Effector memory CD4-positive, alpha-beta T cell (primary cell): ENCODE results near the gene BRD3.

Experiments used
- DNase-seq, 3 donors: peaks; one replicate each; pipeline ENCODE4 v3.0.0-alpha.2; 2020
- H3K27ac ChIP-seq: 2 replicates; pipeline ENCODE4 v1.7.0; 2013; ENCODE audit warnings: mild to moderate bottlenecking, low read length, moderate library complexity; ENCODE audit not compliant: insufficient read depth, poor library complexity, severe bottlenecking
- H3K27me3 ChIP-seq: replicated peaks from 2 replicates; pipeline ENCODE4 v1.7.0; 2013; ENCODE audit warnings: mild to moderate bottlenecking, low read length; ENCODE audit not compliant: insufficient read depth, control insufficient read depth, poor library complexity, severe bottlenecking
- H3K36me3 ChIP-seq: 2 replicates; pipeline ENCODE4 v1.7.0; 2013; ENCODE audit warnings: mild to moderate bottlenecking, low read length, moderate library complexity; ENCODE audit not compliant: control insufficient read depth, insufficient read depth
- H3K4me1 ChIP-seq: 2 replicates; pipeline ENCODE4 v1.7.0; 2013; ENCODE audit warnings: low read length, mild to moderate bottlenecking; ENCODE audit not compliant: control insufficient read depth, insufficient read depth, poor library complexity, severe bottlenecking
- H3K4me3 ChIP-seq: 2 replicates; pipeline ENCODE4 v1.7.0; 2013; ENCODE audit warnings: low read length, low read depth, mild to moderate bottlenecking; ENCODE audit not compliant: insufficient read depth, poor library complexity, severe bottlenecking
- H3K9me3 ChIP-seq: 2 replicates; pipeline ENCODE4 v1.7.0; 2013; ENCODE audit warnings: mild to moderate bottlenecking, low read length, moderate library complexity; ENCODE audit not compliant: control insufficient read depth

Gene BRD3

DNA sequence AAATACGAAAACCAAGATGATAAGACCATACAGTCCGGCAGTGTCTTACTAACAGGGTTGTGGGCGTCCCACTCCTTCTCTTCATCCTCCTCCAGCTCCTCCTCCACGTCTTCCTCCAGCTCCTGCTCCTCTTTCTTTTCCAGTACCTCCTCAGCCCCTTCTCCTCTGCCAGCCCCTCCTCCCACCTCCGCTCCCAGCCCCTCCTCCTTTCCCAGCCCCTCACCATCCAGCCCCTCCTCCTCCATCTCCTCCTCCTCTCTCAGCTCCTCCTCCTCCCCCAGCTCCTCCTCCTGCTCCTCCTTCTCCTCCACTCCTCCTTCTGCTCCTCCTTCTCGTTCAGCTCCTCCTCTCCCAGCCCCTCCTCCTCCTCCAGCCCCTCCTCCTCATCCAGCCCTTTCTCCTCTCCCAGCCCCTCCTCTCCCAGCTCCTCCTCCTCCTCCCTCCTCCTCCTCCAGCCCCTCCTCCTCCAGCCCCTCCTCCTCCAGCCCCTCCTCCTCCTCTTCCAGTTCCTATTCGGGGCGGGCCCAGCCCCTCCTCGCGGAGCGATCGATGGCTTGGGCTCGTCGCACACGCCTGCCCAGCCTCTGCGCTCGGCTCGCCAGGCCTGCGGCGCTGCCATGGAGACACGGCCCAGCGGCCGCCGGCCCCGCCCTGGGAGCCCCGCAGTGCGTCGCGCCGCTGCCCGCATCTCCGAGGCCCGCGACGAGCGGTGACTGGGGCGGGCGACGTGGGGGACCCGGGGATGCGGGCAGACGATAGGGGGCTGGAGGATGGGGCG, 42.8 kb downstream of the BRD3 start, which contains the start of gene BRD3OS:
TSS of gene BRD3OS (plus strand) at position 654 of the 778 bp plus-strand sequence. CDS start 1,267 bp downstream, outside the sequence.
- no peaks in the 10 kb centered on the region for H3K27me3 ChIP-seq
- peaks cover 7% of the 10 kb centered on the region for H3K4me1 ChIP-seq
- DNase-seq, result peak; percentile 83 to 89 (median 87)
- peaks cover 7% of the 10 kb centered on the region for H3K36me3 ChIP-seq
- peak within 1 kb of the TSS; percentile 68 for H3K27ac ChIP-seq
- H3K9me3 ChIP-seq, result no peaks in the 10 kb centered on the region
- H3K4me3 ChIP-seq, result peak within 1 kb of the TSS; percentile 63

DNA sequence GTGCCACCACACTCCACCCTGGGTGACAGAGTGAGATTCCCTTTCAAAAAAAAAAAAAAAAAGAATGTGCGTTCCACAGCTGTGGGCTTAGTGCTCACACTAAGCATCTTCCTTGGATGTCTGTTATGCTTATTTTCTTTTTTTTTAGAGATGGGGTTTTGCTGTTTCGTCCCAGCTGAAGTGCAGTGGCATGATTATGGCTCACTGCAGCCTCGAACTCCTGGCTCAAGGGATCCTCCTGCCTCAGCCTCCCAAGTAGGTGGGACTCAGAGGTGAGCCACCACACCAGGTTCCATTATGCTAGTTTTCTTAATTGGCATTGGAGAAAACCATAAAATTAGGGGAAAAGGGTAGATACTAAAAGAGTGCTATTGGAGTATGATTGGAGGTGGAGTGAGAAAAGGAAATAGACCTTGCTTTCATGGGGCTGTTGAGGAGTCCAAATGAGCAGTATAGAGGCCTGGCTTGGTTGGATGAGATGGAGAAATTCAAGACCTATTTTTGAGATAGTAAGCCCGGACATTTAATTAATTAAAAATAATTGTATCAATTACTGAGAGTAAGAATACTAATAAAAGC, 43.5 kb downstream of the BRD3 start:
- no peak for DNase-seq
- H3K27ac ChIP-seq, result no peak overlapping the region
- no peak overlapping the region for H3K4me3 ChIP-seq

DNA sequence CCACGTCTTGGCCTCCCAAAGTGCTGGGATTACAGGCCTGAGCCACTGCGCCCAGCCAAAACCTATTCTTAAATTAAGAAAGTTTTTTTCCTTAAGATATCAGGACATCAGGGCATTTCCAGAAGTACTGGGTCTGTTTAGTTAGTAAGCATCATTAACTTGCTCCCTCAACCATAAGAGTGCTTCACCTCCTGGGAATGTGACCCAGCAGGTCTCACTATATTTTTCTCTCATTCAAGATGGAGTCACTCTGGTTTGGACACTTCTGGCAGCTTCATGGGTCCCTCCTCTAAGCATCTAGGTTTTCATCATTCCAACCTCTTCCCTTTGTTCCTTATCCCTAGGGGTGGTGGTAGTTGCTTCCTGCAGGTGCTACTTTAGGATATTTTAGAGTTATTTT, 52.9 kb downstream of the BRD3 start:
- Histone ChIP-seq H3K4me3 (no peak overlapping the region), H3K27ac (no peak overlapping the region), H3K36me3 (no peaks in the 10 kb centered on the region), H3K27me3 (no peaks in the 10 kb centered on the region), H3K9me3 (no peaks in the 10 kb centered on the region), H3K4me1 (no peaks in the 10 kb centered on the region)
- no peak for DNase-seq

More for the DNA sequence above, 43.5 kb downstream of the BRD3 start:
- peaks cover 7% of the 10 kb centered on the region for H3K4me1 ChIP-seq
- H3K27me3 ChIP-seq, result no peaks in the 10 kb centered on the region
- H3K9me3 ChIP-seq, result no peaks in the 10 kb centered on the region
- peaks cover 7% of the 10 kb centered on the region for H3K36me3 ChIP-seq

DNA sequence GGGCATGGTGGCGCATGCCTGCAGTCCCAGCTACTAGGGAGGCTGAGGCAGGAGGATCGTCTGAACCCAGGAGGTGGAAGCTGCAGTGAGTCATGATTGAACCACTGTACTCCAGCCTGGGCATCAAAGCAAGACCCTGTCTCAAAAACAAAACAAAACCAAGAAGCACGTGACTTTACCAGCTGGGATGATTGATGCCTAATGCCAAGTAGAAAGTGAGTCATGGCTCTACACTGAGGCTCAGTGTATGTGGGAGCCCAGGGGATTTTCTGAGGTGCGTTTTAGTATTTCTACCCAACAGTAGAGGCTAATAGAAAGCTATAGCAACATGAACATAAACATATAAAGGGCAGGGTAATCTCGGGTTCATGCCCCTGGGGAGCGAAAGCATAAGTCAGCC, 56.4 kb downstream of the BRD3 start:
- Histone ChIP-seq H3K27ac (no peak overlapping the region), H3K4me1 (no peaks in the 10 kb centered on the region), H3K4me3 (no peak overlapping the region), H3K27me3 (no peaks in the 10 kb centered on the region), H3K36me3 (no peaks in the 10 kb centered on the region), H3K9me3 (no peaks in the 10 kb centered on the region)
- DNase-seq, result no peak

DNA sequence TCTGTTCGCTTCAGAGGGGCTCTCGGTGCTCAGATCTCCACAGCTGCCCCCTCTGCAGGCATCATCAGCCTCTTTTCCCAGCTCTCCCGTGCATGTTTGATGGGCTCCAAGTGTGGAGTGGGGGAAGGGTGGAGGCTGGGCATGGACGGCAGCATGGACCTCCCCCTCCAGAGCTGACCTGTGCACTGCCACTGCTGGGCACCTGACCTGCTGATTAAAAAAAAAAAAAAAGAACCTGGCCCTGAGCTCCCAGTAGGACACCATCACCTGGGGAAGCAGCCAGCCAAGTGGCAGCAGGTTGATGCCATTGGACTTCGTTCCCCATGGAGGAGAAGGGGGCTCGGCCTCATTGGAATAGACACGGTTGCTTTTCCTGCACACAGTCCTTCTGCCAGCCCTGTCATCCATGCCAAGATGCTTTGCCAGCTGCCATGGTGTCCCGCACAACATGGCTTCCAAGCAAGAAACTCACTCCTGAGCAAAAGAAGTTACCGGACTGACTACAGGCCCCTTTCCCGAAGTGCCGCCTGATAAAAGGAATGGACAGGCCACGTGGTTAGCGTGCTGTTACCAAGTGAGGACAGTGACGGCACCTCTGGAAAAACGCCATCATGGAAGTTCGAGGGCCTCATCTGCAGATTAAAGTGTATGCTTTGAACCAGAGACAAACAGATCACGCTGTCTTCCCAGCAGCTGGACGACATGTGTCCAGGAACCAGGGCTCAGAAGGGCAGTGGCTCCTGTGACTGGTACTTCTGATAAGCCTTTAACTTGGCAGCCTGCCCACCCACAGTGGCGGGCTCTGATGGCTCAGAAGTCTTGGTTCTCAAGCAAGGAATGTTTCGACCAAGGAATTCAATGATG, 57.3 kb downstream of the BRD3 start:
- Histone ChIP-seq H3K36me3 (no peaks in the 10 kb centered on the region), H3K27me3 (no peaks in the 10 kb centered on the region), H3K4me1 (no peaks in the 10 kb centered on the region), H3K27ac (no peak overlapping the region), H3K4me3 (no peak overlapping the region), H3K9me3 (no peaks in the 10 kb centered on the region)
- no peak for DNase-seq

DNA sequence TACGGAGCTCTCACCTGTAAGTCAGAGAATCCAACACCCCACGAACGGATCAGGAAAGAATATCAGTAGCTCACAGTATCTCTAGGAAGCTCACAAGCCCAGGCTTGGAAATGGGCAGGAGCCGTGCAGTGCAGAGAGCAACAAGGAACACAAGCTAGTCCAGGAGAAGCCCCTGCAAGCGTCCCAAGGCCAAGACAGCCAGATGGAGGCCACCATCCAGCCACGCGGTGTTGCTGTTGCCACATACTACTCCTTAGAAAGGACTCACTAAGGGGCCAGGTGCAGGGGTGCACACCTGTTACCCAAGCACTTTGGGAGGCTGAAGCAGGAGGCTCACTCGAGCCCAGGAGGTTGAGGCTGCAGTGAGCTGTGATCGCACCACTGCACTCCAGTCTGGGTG, 60.3 kb downstream of the BRD3 start:
- H3K27me3 ChIP-seq, result no peaks in the 10 kb centered on the region
- no peak overlapping the region for H3K27ac ChIP-seq
- no peaks in the 10 kb centered on the region for H3K36me3 ChIP-seq
- H3K4me3 ChIP-seq, result no peak overlapping the region
- H3K4me1 ChIP-seq, result no peaks in the 10 kb centered on the region
- no peak for DNase-seq
- H3K9me3 ChIP-seq, result no peaks in the 10 kb centered on the region

DNA sequence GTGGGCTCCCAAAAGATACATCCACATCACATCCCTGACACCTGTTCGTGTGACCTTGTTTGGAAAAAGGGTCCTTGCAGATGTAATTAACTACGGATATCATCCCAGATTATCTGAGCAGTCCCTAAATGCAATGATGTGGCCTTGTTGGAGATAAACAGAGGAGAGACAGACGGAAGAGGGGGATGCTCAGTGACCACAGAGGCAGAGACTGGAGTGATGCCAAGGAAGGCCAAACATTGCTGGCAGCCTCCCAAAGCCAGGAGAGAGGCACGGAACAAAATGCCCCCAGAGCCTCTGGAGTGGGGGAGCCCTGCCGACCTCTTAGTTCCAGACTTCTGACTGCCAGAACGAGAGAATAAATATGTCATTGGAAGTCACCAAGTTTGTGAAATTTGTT, 60.7 kb downstream of the BRD3 start:
- no peaks in the 10 kb centered on the region for H3K27me3 ChIP-seq
- no peaks in the 10 kb centered on the region for H3K36me3 ChIP-seq
- H3K4me3 ChIP-seq, result no peak overlapping the region
- H3K9me3 ChIP-seq, result no peaks in the 10 kb centered on the region
- H3K27ac ChIP-seq, result no peak overlapping the region
- H3K4me1 ChIP-seq, result no peaks in the 10 kb centered on the region
- no peak for DNase-seq

DNA sequence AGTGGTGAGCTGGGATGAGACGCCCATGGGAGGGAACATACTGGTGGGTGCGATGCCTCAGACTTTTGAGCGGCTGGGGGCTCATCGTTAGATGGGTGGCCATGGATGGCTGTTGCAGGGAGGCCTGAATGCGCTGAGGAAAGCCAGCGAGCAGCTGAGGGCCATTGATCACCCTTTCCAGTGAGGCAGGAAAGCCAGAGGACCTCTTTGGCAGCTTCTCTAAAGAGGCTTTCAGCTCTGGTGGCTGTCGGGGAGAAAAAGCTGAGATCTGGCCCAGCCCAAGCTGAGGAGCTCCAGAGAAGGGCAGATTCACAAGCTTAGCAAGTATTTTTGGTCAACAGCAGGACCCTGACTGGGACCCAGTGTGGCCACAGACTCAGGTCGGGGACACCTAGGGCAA, 62.4 kb downstream of the BRD3 start:
- DNase-seq, result no peak
- Histone ChIP-seq H3K27me3 (no peaks in the 10 kb centered on the region), H3K27ac (no peak overlapping the region)

DNA sequence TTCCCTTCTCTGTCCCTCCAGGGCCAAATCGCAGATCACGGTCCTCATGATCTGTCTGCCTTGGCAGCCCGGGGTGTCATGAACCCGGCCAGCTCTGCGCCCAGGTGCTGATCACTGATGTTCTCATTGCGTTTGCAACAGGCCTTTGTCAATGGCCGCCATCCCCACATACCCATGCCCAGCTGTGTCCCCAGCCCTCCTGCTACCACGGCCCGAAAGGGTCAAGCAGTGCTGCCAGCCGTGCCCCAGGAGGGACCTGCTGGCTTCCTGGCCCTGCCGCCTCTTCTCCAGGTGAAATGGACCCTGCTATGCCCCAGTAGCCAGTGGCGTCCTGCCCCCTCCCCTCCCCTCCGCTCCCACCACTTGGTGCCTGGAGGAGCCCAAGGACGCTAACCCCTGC, 62.9 kb downstream of the BRD3 start:
- Histone ChIP-seq H3K9me3 (no peaks in the 10 kb centered on the region), H3K27ac (no peak overlapping the region), H3K4me3 (no peak overlapping the region), H3K36me3 (no peaks in the 10 kb centered on the region), H3K4me1 (no peaks in the 10 kb centered on the region), H3K27me3 (no peaks in the 10 kb centered on the region)
- DNase-seq, result no peak

More for the DNA sequence above, 62.4 kb downstream of the BRD3 start:
- Histone ChIP-seq H3K4me3 (no peak overlapping the region), H3K9me3 (no peaks in the 10 kb centered on the region), H3K4me1 (no peaks in the 10 kb centered on the region), H3K36me3 (no peaks in the 10 kb centered on the region)
